SKM-1 treated with dmso at 0.1 percent for 144 hours (cell line): ENCODE results near the gene SWT1.
"Not testable (repeated sequence)": the region's sequence is repeated elsewhere in the genome, so short reads cannot be mapped to it uniquely, and the experiment has no call there.

Source experiments
- DNase-seq: peaks from one replicate; lab custom pipeline; 2025; ENCODE audit not compliant: unreplicated experiment; lab: John Stamatoyannopoulos, UW

SWT1 gene

GRCh38 chr1:185244015-185244747 is 87.2 kb downstream of the SWT1 start:
- no peak for DNase-seq

- DNase-seq: no peak
These were observed 88.5 kb downstream of the SWT1 start for GRCh38 chr1:185245466-185245865.

DNA sequence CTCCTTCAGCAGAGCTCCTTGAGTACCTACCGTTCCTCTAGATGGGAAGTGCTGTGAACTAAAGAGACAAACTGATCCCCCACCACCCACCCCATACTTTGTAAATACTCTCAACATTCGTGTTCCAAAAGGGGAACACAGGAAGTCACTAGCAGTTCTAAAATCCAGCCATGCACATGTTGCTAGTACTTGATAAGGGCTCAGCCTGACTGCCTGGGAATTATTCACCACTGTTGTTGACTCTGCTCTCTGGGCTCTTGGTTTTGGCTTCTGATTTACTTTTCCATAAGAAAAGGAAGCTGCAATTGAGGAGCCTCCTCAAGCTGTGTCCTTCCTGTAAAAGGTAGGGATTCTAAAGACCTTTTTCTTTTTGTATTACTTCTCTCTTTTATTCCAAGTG is 92.6 kb downstream of the SWT1 start:
- no peak for DNase-seq

GRCh38 chr1:185250063-185250462 is 93.1 kb downstream of the SWT1 start:
- DNase-seq: no peak

GRCh38 chr1:185251928-185252327 is 95.0 kb downstream of the SWT1 start:
- DNase-seq: not testable (repeated sequence)

- DNase-seq: not testable (repeated sequence)
These were observed 95.4 kb downstream of the SWT1 start for GRCh38 chr1:185252404-185252803.

GRCh38 chr1:185255595-185255994 is 98.6 kb downstream of the SWT1 start:
- not testable (repeated sequence) for DNase-seq

GRCh38 chr1:185257116-185257949 is 100.4 kb downstream of the SWT1 start:
- not testable (repeated sequence) for DNase-seq

DNA sequence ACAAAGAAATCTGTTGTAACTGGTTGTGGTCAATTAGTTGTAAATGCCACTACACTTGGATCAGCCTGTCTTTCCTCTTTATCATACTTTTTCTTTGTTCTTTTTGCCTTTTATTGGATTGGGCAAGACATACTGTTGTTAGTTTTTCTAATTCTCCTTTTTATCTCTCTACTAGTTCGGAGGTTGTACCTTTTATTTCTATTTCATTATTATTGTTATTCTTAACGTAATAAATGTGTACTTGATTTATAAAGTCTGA is 100.9 kb downstream of the SWT1 start:
- no peak for DNase-seq

- DNase-seq: no peak
These were observed 101.7 kb downstream of the SWT1 start for GRCh38 chr1:185258676-185259075.

GRCh38 chr1:185260611-185261010 is 103.6 kb downstream of the SWT1 start:
- no peak for DNase-seq

- DNase-seq: no peak
These were observed 105.2 kb downstream of the SWT1 start for GRCh38 chr1:185262151-185262550.

DNA sequence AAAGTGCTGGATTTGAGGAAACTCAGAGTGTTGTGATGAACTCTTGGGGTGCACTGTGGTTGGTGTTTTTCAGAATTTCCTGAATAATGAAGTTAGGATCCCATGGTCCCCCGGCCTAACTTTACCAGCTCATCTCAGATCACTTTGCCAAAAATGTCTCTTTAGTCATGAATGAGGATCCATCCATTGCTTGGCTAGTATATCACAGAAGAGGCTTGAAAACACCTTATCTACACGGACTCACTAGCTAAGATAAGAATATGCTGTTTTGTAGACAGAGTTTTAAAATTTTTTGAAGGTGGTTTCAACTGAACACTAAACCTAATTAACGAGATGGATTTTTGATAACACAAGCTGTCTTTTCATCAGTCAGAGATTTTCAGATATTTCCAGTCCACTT is 106.3 kb downstream of the SWT1 start:
- no peak for DNase-seq

DNA sequence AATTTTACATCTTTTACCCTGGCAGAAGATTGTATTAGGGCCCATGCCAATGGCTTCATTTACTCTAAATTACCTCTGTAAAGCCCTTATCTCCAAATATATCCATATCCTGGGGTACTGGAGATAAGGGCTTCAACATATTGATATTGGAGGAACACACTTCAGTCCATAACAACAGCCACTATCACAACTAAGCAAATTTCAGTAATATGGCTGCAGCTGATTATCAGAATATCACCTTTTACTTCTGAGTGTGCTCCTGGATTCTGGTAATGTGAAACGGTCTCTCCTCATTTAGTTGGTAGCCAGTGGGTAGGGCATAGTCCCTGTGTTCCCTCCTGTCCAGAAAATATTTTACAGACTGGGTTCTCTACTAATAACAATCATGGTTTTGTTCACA is 106.8 kb downstream of the SWT1 start:
- no peak for DNase-seq

DNA sequence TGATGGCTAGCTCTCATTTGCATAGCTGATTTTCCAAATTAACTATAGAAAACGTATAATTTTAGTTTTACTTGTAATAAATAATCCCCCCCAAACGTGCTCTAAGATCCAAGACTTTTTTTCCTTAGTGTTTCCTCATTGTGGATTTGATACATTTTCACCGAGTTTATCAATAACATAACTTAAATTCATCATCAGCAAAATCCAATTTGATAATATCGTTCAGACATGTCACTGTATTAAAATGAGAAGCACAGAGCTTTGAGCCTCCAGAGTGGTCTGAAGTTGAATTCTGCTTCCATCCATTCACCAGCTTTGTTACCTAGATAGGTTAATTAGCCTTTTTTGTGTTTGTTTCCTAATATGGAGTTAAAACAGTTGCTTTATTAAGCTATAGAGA is 108.3 kb downstream of the SWT1 start:
- DNase-seq: no peak

DNA sequence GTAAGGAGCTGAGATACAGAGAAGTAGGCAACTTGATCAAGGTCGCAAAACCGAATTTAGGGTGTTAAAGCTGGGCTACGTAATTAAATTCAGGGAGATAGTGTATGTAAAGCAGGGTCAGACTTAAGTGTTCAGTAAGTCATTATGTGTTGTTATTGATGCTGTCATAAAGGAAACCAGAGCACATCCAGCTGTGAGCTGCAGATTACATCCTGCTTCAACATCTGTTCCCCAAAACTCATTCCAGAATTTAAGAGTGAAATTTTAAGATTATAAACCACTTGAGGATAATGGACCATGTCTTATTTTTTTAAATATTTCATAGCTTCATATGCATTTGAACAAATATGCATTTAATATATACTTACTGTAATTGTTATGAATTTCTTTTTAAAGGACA is 110.3 kb downstream of the SWT1 start:
- no peak for DNase-seq

GRCh38 chr1:185267701-185268100 is 110.7 kb downstream of the SWT1 start:
- DNase-seq: no peak

GRCh38 chr1:185268352-185268751 is 111.4 kb downstream of the SWT1 start:
- DNase-seq: no peak

DNA sequence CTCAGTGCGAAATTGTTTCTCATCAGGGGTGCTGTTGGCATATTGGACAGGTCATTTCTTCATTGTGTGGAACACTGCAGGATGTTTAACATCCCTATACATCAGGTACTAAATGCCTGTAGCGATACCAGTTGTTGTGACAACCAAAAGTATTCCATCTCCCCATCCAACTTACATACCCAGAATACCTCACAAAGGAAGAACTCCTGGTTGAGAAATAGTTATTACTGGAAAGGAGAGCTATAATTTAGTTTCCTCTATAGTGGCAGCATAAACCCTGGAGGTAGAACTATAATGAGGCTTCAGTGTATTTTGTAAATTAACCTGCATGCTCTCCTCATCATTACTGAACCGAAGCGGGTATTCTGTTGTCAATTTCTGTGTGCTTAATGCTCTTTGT is 115.0 kb downstream of the SWT1 start:
- DNase-seq: no peak

DNA sequence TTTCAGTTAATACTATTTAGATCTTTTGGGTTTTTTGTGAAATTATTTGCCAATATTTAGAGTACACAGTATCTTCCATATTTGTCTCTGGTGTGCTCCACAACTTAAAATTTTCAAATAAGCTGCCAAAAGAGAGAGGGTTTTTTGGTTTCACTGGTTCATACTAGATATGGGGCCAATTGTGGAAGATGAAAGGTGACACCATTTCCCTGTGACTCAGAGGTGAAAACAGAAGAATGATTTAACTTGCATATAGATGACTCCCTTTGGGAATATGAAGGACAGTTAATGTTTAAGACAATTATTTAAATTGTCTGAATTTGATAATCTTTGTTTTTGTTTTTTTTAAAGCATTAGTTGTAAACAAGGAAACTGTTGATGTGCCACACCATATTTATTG is 122.6 kb downstream of the SWT1 start:
- no peak for DNase-seq

GRCh38 chr1:185280589-185280988 is 123.6 kb downstream of the SWT1 start:
- DNase-seq: no peak

- no peak for DNase-seq
These were observed 124.3 kb downstream of the SWT1 start for GRCh38 chr1:185281245-185281644.

- DNase-seq: no peak
These were observed 127.1 kb downstream of the SWT1 start for GRCh38 chr1:185284116-185284515.
